Breast epithelium (tissue), 4 donors: ENCODE results near the gene CD300E. TPM values are rescaled to one million over a fixed set of nuclear protein-coding genes. Genes with fewer than 3 reads are reported as not detected.

Source experiments
- DNase-seq, 2 donors: peaks; one replicate each; pipeline ENCODE4 v3.0.0-alpha.2; 2019; ENCODE audit warnings: low spot score in 2 of 2
- H3K27ac ChIP-seq, 2 donors: fragments of 200-600 bp; sonication (generic) in 1 of 2; one replicate each; pipeline ENCODE4 v1.5.1; 2016 to 2019; ENCODE audit warnings: mild to moderate bottlenecking in 1 of 2
- H3K27me3 ChIP-seq, 2 donors: fragments of 200-600 bp; sonication (generic) in 1 of 2; one replicate each; pipeline versions ENCODE4 v1.5.1 to v1.6.0; 2017 to 2019; ENCODE audit warnings: control low read depth in 1 of 2, mild to moderate bottlenecking in 1 of 2
- H3K36me3 ChIP-seq: fragments of 200-600 bp; one replicate; pipeline ENCODE4 v1.5.1; 2019
- H3K4me1 ChIP-seq, 2 donors: fragments of 200-600 bp; sonication (generic); one replicate each; pipeline ENCODE4 v1.5.1; 2016 to 2019; ENCODE audit warnings: control low read depth in 1 of 2
- H3K4me3 ChIP-seq, 3 donors: fragments of 200-600 bp; sonication (generic); 1 replicate in 2 of 3; 2 replicates in 1 of 3; pipeline ENCODE4 v1.5.1; 2016 to 2019; ENCODE audit warnings: mild to moderate bottlenecking in 3 of 3, moderate library complexity in 2 of 3
- H3K9me3 ChIP-seq, 2 donors: fragments of 200-600 bp; sonication (generic) in 1 of 2; one replicate each; pipeline ENCODE4 v1.5.1; 2016 to 2019; ENCODE audit warnings: control low read depth in 1 of 2
- POLR2A ChIP-seq: fragments of 450-650 bp; IDR thresholded peaks from one replicate; pipeline ENCODE4 v1.6.1; 2016; ENCODE audit warnings: antibody characterized with exemption, mild to moderate bottlenecking, moderate library complexity
- POLR2AphosphoS5 ChIP-seq, 3 donors: sonication (generic); formaldehyde crosslinking; IDR thresholded peaks; one replicate each; pipeline ENCODE4 v1.6.1; 2017; ENCODE audit warnings: antibody characterized with exemption in 3 of 3
- intact Hi-C: fragments of 100-400 bp; cut with DNase I; formaldehyde crosslinking; loops from one replicate; pipeline ENCODE4 v1.15.1; 2023; ENCODE audit warnings: low total_unique reads
- total RNA-seq, 3 donors: library from RNA; depleted of rRNA; stranded (reverse); fragments of >200 nt; gene quantifications; one replicate each; pipeline ENCODE4 v1.1.0, GENCODE V29; 2016
- TF ChIP-seq, protein P1 (sequence below), 3 donors: fragments of 450-650 bp; IDR thresholded peaks; one replicate each; pipeline ENCODE4 v1.5.1; 2016 to 2017; ENCODE audit warnings: antibody characterized with exemption in 3 of 3, mild to moderate bottlenecking in 3 of 3, moderate library complexity in 3 of 3

The CD300E gene
- total RNA-seq, 3 donors from 2014 or later = under 0.01 to 0.32 (median 0.29) TPM

DNA sequence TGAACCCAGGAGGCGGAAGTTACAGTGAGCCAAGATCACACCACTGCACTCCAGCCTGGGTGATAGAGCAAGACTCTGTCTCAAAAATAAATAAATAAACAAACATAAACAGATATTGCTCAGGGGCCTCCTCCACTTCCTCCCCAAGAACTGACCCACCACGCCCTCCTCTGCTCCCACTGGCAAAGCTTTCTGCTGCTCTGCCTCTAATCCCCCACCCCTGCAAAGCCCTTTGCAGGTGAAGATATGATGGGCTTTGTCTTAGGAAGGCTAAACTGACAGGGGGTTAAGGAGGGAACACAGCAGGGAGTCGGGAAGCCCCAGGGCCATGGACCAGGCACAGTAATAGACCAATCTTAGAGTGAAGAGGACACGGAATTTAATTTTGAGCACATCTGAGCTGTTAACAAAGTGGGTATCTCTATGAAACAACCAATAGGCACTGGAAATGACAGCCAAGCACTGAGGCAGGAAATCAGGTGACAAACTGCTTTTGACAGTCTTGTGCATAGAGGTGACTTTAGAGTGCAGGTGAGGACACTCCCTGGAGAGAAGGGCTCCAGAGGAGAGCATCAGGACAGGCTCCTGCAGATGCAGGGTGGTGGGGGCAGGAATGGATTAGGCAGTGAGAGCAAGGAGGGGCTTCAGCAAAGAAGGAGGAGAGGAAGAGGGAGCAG is 25.1 kb downstream of the CD300E start:
- DNase-seq = no peak
- H3K36me3 ChIP-seq = no peaks in the 10 kb centered on the region
- no peaks in the 10 kb centered on the region for H3K9me3 ChIP-seq
- intact Hi-C loops = no loop called here
- peaks cover 0 to 39% of the 10 kb centered on the region in 2 donors for H3K27me3 ChIP-seq
- no peak overlapping the region for H3K27ac ChIP-seq
- TF ChIP-seq POLR2AphosphoS5 (IDR thresholded peaks at IDR 0.05) (no peak), POLR2A (no peak)
- TF ChIP-seq, protein P1, sequence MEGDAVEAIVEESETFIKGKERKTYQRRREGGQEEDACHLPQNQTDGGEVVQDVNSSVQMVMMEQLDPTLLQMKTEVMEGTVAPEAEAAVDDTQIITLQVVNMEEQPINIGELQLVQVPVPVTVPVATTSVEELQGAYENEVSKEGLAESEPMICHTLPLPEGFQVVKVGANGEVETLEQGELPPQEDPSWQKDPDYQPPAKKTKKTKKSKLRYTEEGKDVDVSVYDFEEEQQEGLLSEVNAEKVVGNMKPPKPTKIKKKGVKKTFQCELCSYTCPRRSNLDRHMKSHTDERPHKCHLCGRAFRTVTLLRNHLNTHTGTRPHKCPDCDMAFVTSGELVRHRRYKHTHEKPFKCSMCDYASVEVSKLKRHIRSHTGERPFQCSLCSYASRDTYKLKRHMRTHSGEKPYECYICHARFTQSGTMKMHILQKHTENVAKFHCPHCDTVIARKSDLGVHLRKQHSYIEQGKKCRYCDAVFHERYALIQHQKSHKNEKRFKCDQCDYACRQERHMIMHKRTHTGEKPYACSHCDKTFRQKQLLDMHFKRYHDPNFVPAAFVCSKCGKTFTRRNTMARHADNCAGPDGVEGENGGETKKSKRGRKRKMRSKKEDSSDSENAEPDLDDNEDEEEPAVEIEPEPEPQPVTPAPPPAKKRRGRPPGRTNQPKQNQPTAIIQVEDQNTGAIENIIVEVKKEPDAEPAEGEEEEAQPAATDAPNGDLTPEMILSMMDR (IDR thresholded peaks at IDR 0.05) = no peak
- H3K4me3 ChIP-seq = no peak overlapping the region
- H3K4me1 ChIP-seq = no peaks in the 10 kb centered on the region

DNA sequence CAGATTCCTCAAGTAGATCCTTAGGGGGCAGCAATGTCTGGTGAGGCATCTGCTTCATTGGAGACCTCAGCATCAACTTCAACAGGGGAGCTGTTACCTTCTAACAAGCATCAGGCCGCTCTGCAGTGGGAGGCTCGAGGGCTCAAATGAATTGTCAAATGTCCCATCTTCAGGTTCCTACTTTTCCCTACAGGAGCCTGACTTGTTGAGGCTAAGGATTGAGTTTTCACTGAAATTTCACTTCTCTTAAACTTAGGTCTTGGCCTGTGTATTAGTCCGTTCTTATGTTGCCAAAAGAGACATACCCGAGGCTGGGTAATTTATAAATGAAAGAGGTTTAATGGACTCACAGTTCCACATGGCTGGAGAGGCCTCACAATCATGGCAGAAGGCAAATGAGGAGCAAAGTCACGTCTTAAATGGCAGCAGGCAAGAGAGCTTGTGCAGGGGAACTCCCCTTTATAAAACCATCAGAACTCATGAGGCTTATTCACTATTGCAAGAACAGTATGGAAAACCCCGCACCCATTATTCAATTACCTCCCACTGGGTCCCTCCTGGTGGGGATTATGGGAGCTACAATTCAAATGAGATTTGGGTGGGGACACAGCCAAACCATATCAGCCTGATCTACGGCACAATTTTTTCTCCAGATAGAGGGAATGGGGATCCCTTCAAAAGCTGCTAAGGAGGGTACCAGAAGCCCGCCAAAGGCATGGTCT is 26.3 kb downstream of the CD300E start:
- H3K36me3 ChIP-seq = no peaks in the 10 kb centered on the region
- intact Hi-C loops = no loop called here
- no peak overlapping the region for H3K4me3 ChIP-seq
- TF ChIP-seq, protein P1 (IDR thresholded peaks at IDR 0.05) = no peak
- no peak for TF ChIP-seq POLR2AphosphoS5 (IDR thresholded peaks at IDR 0.05)
- TF ChIP-seq POLR2A = no peak
- H3K27me3 ChIP-seq = peaks cover 0 to 39% of the 10 kb centered on the region in 2 donors
- H3K27ac ChIP-seq = no peak overlapping the region
- H3K9me3 ChIP-seq = no peaks in the 10 kb centered on the region
- no peak for DNase-seq
- H3K4me1 ChIP-seq = no peaks in the 10 kb centered on the region

DNA sequence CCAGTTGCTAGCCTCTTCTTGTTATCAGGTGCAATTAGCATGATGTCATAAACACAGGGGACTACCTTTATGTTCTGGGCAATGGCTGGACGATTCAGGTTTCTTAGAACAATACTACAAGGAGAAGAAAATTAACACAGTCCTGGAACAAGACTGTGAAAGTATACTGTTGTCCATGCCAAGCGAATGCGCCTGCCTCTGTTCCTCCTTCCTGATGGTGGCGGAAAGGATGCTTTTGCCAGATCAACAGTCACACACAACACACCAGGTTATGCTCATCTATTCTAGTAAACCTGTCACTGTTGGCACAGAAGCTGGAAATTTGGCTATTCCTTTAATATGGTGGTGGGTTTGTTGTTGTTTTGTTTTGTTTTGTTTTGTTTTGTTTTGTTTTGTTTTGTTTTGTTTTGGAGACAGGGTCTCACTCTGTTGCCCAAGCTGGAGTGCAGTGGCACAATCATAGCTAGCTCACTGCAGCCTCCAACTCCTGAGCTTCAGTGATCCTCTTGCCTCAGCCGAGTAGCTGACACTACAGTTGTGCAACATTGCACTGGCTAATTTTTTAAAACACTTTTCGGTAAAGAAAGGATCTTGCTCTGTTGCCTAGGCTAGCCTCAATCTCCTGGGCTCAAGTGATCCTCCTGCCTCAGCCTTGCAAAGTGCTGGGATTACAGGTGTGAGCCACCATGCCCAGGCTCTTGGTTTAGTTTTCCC is 28.3 kb downstream of the CD300E start:
- Histone ChIP-seq H3K27ac (no peak overlapping the region), H3K4me1 (no peaks in the 10 kb centered on the region), H3K9me3 (no peaks in the 10 kb centered on the region), H3K4me3 (no peak overlapping the region), H3K36me3 (no peaks in the 10 kb centered on the region), H3K27me3 (peaks cover 0 to 34% of the 10 kb centered on the region in 2 donors)
- intact Hi-C loops = no loop called here
- TF ChIP-seq POLR2AphosphoS5 (IDR thresholded peaks at IDR 0.05) = no peak
- no peak for TF ChIP-seq POLR2A
- TF ChIP-seq, protein P1 (IDR thresholded peaks at IDR 0.05) = no peak
- no peak for DNase-seq

DNA sequence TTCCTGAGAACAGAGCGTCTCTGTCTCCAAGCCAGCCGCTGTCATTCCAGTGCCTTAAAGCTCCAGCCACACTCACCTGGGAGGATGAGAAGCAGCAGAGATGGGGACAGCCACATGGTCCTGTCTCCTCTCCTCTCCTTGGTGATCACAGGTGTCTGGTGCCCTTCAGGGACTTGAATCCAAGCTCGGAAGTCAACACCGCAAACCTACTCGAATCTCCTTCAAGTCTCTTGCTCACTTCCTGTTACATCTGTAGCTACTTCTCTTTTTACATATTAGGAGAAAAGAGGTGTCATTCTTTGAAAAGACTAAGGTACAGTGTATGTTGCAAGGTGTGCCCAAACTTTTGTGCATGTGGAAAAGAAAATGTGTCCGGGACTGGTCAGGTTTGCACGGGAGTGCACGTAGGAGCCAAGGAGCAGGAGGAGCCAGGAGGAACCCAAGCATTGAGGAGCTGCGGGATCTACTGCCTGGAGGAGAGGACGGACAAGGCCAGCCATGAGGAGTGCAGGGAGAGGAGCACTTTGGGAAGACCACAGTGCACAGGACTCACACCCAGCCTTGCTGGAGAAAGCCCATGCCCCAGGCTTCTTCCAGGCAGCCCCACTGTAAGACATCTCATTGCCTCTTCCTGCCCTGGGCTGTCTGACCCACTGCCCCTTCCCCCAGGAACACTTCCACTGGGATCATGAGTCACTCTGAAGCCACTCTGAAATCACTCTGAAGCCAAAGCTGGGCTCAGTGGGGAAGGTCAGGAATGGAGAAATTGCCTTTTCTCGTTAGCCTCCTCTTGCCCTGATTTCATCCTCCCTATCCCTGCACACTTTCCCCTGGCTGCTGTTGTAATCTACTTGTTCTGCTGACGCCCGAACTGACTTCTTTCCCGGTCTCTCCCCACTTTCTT is 31.2 kb downstream of the CD300E start, which contains the start of gene CD300LD:
TSS of gene CD300LD (minus strand) at position 197 of the 904 bp plus-strand sequence. CDS start at position 116, 81 bp downstream.
- Histone ChIP-seq H3K9me3 (no peaks in the 10 kb centered on the region), H3K27me3 (peaks cover 0 to 24% of the 10 kb centered on the region in 2 donors), H3K36me3 (no peaks in the 10 kb centered on the region), H3K27ac (no peak within 1 kb of the TSS), H3K4me3 (no peak within 1 kb of the TSS), H3K4me1 (no peaks in the 10 kb centered on the region)
- DNase-seq = no peak
- intact Hi-C loops = no loop called here
- no peak for TF ChIP-seq POLR2AphosphoS5 (IDR thresholded peaks at IDR 0.05)
- TF ChIP-seq, protein P1 (IDR thresholded peaks at IDR 0.05) = no peak
- TF ChIP-seq POLR2A = no peak
